ENCODE results near the gene MYLK4. TPM values are rescaled to one million over a fixed set of nuclear protein-coding genes. Genes with fewer than 3 reads are reported as not detected.

The MYLK4 gene
- total and polyA plus RNA-seq, 2 of the 13 experiments (the other 11 are each of a cell fraction or from before 2014, with no cell fraction given): 0.26 to 0.29 TPM

- TF ChIP-seq ZNF407 (CRISPR knock-in tag; IDR thresholded peaks at IDR 0.05; ENCODE audit: not compliant biosample characterization) (peak; percentile 29), DZIP1 (CRISPR knock-in tag; IDR thresholded peaks at IDR 0.05) (no peak; the same call in 1 of the 2 replicates), ZNF761 (CRISPR knock-in tag; conservative IDR thresholded peaks at IDR 0.05) (0 out of 2 replicates have a peak, but pooled peaks have one; percentile 0), USF2 (IDR thresholded peaks at IDR 0.05; ENCODE audit: low read depth, low read length) (no peak), USF2 (CRISPR knock-in tag; IDR thresholded peaks at IDR 0.05; ENCODE audit: borderline replicate concordance) (no peak), YY1 (IDR thresholded peaks at IDR 0.05; ENCODE audit: insufficient read depth, insufficient replicate concordance, low read depth, low read length) (peak; percentile 16), BRD4 (CRISPR knock-in tag; IDR thresholded peaks at IDR 0.05) (0 out of 2 replicates have a peak, but pooled peaks have one; percentile 44), ZNF44 (CRISPR knock-in tag; IDR thresholded peaks at IDR 0.05) (peak; percentile 71; the same call in 1 of the 2 replicates), YEATS4 (CRISPR knock-in tag; IDR thresholded peaks at IDR 0.05; ENCODE audit: borderline replicate concordance) (no peak), RBM22 (optimal IDR thresholded peaks at IDR 0.05; ENCODE audit: low read length) (peak; percentile 33), HNRNPLL (IDR thresholded peaks at IDR 0.05; ENCODE audit: low read depth, low read length, poor library complexity, severe bottlenecking) (peak; percentile 53), ZNF713 (CRISPR knock-in tag; IDR thresholded peaks at IDR 0.05) (peak; percentile 22; the same call in 1 of the 2 replicates), ZNF337 (CRISPR knock-in tag; IDR thresholded peaks at IDR 0.05; ENCODE audit: borderline replicate concordance, low read depth) (0 out of 2 replicates have a peak, but pooled peaks have one; percentile 59), ZNF83 (CRISPR knock-in tag; IDR thresholded peaks at IDR 0.05; ENCODE audit: borderline replicate concordance) (0 out of 2 replicates have a peak, but pooled peaks have one; percentile 60)
Measured at GRCh38 chr6:2765896-2766766, 15.4 kb upstream of the MYLK4 start (continued).

Measured in HepG2 (cell line).